ENCODE results near the gene BCL3.
A peak's percentile ranks its signal among the peaks of the same experiment; 100 is the strongest.

BCL3 gene

GRCh38 chr19:44745887-44746600 is 2.5 kb upstream of the BCL3 start:
- peaks cover 67% of the 10 kb centered on the region for H3K4me1 Mint-ChIP-seq
- H3K4me3 Mint-ChIP-seq, result peak overlapping the region; percentile 1 to 2
- H3K27me3 Mint-ChIP-seq, result peaks cover 11% of the 10 kb centered on the region
- peak overlapping the region in 1 of 2 donors; percentile 83 for H3K27ac Mint-ChIP-seq
- ATAC-seq (no peak), DNase-seq (no peak)
- no peaks in the 10 kb centered on the region for H3K9me3 Mint-ChIP-seq

- ATAC-seq (no peak), DNase-seq (no peak)
- H3K4me1 Mint-ChIP-seq, result peaks cover 70% of the 10 kb centered on the region
Observed at GRCh38 chr19:44746616-44746945, 1.9 kb upstream of the BCL3 start.

GRCh38 chr19:44746946-44747738 is 1.4 kb upstream of the BCL3 start:
- H3K4me3 Mint-ChIP-seq, result peak overlapping the region; percentile 80 to 93
- DNase-seq (peak; percentile 81 to 92), ATAC-seq (peak; percentile 75)
- peak overlapping the region; percentile 86 to 93 for H3K27ac Mint-ChIP-seq
- peaks cover 11% of the 10 kb centered on the region for H3K27me3 Mint-ChIP-seq
- peaks cover 70% of the 10 kb centered on the region for H3K4me1 Mint-ChIP-seq
- H3K9me3 Mint-ChIP-seq, result no peaks in the 10 kb centered on the region

More at GRCh38 chr19:44746616-44746945, 1.9 kb upstream of the BCL3 start:
- peaks cover 11% of the 10 kb centered on the region for H3K27me3 Mint-ChIP-seq
- H3K9me3 Mint-ChIP-seq, result no peaks in the 10 kb centered on the region
- H3K27ac Mint-ChIP-seq, result peak overlapping the region; percentile 45 to 83
- H3K4me3 Mint-ChIP-seq, result peak overlapping the region; percentile 80 to 93

- Mint-ChIP-seq H3K27ac (peak overlapping the region; percentile 86 to 93), H3K4me1 (peaks cover 70% of the 10 kb centered on the region), H3K27me3 (peaks cover 11% of the 10 kb centered on the region), H3K9me3 (no peaks in the 10 kb centered on the region), H3K4me3 (peak overlapping the region; percentile 80 to 93)
- ATAC-seq (peak; percentile 65), DNase-seq (no peak)
Observed at GRCh38 chr19:44747739-44748425, 626 bp upstream of the BCL3 start.

- H3K4me3 Mint-ChIP-seq, result peak overlapping the region; percentile 97 to 98
- H3K27ac Mint-ChIP-seq, result peak overlapping the region; percentile 89 to 93
- H3K27me3 Mint-ChIP-seq, result peaks cover 11% of the 10 kb centered on the region
- DNase-seq (no peak), ATAC-seq (no peak)
- peaks cover 76% of the 10 kb centered on the region for H3K4me1 Mint-ChIP-seq
- no peaks in the 10 kb centered on the region for H3K9me3 Mint-ChIP-seq
Observed at GRCh38 chr19:44749292-44749691, 784 bp downstream of the BCL3 start.

- Mint-ChIP-seq H3K4me3 (peak overlapping the region; percentile 97 to 98), H3K27me3 (peaks cover 11% of the 10 kb centered on the region), H3K27ac (peak overlapping the region; percentile 50 to 89), H3K4me1 (peaks cover 80% of the 10 kb centered on the region), H3K9me3 (no peaks in the 10 kb centered on the region)
- DNase-seq, result no peak
- ATAC-seq, result no peak
Observed at GRCh38 chr19:44749994-44750393, 1.5 kb downstream of the BCL3 start.

- H3K9me3 Mint-ChIP-seq, result no peaks in the 10 kb centered on the region
- DNase-seq (no peak), ATAC-seq (no peak)
- H3K4me3 Mint-ChIP-seq, result peak overlapping the region; percentile 94 to 98
- H3K27ac Mint-ChIP-seq, result peak overlapping the region; percentile 31 to 97
- H3K27me3 Mint-ChIP-seq, result no peaks in the 10 kb centered on the region
- peaks cover 76% of the 10 kb centered on the region for H3K4me1 Mint-ChIP-seq
Observed at GRCh38 chr19:44752123-44752815, 3.8 kb downstream of the BCL3 start.

GRCh38 chr19:44752816-44753625 is 4.5 kb downstream of the BCL3 start:
- Mint-ChIP-seq H3K27ac (peak overlapping the region; percentile 97 to 98), H3K9me3 (no peaks in the 10 kb centered on the region), H3K27me3 (no peaks in the 10 kb centered on the region), H3K4me3 (peak overlapping the region; percentile 94 to 98), H3K4me1 (peaks cover 71% of the 10 kb centered on the region)
- peak; percentile 93 to 99 for DNase-seq
- ATAC-seq, result peak; percentile 88

GRCh38 chr19:44753626-44753931 is 5.1 kb downstream of the BCL3 start:
- peaks cover 77% of the 10 kb centered on the region for H3K4me1 Mint-ChIP-seq
- ATAC-seq (no peak), DNase-seq (no peak)
- H3K9me3 Mint-ChIP-seq, result no peaks in the 10 kb centered on the region
- peak overlapping the region; percentile 96 to 98 for H3K27ac Mint-ChIP-seq
- H3K27me3 Mint-ChIP-seq, result no peaks in the 10 kb centered on the region
- peak overlapping the region; percentile 94 to 98 for H3K4me3 Mint-ChIP-seq

- Mint-ChIP-seq H3K4me1 (peaks cover 79% of the 10 kb centered on the region), H3K27me3 (no peaks in the 10 kb centered on the region), H3K4me3 (peak overlapping the region; percentile 94 to 98), H3K27ac (peak overlapping the region; percentile 96 to 98), H3K9me3 (no peaks in the 10 kb centered on the region)
- ATAC-seq, result peak; percentile 42
- DNase-seq, result peak; percentile 52 to 79
Observed at GRCh38 chr19:44753932-44754749, 5.6 kb downstream of the BCL3 start.

GRCh38 chr19:44754750-44755080 is 6.2 kb downstream of the BCL3 start:
- H3K27ac Mint-ChIP-seq, result peak overlapping the region; percentile 92 to 96
- ATAC-seq (no peak), DNase-seq (no peak)
- peak overlapping the region; percentile 94 to 98 for H3K4me3 Mint-ChIP-seq
- no peaks in the 10 kb centered on the region for H3K27me3 Mint-ChIP-seq
- H3K4me1 Mint-ChIP-seq, result peaks cover 78% of the 10 kb centered on the region
- no peaks in the 10 kb centered on the region for H3K9me3 Mint-ChIP-seq

- no peaks in the 10 kb centered on the region for H3K27me3 Mint-ChIP-seq
- peaks cover 78% of the 10 kb centered on the region for H3K4me1 Mint-ChIP-seq
- no peaks in the 10 kb centered on the region for H3K9me3 Mint-ChIP-seq
- peak overlapping the region; percentile 94 to 98 for H3K4me3 Mint-ChIP-seq
- DNase-seq, result no peak
- ATAC-seq, result no peak
- peak overlapping the region; percentile 92 to 96 for H3K27ac Mint-ChIP-seq
Observed at GRCh38 chr19:44755219-44755618, 6.7 kb downstream of the BCL3 start.

GRCh38 chr19:44756089-44756562 is 7.6 kb downstream of the BCL3 start:
- Mint-ChIP-seq H3K4me3 (no peak overlapping the region), H3K27me3 (no peaks in the 10 kb centered on the region), H3K27ac (peak overlapping the region in 1 of 2 donors; percentile 33), H3K9me3 (no peaks in the 10 kb centered on the region), H3K4me1 (peaks cover 78% of the 10 kb centered on the region)
- ATAC-seq (no peak), DNase-seq (no peak)
